HCT116 (cell line): Measurements from ENCODE around the gene RPL10. TPM values are rescaled to one million over a fixed set of nuclear protein-coding genes. Genes with fewer than 3 reads are reported as not detected.
A peak's percentile ranks its signal among the peaks of the same experiment; 100 is the strongest.

ENCODE experiments used
- ATAC-seq: fragments of 200-7000 bp; cut with Tn5 transposase; 2 replicates; pipeline ENCODE4 v1.9.1; 2020; ENCODE audit warnings: mild to moderate bottlenecking, moderate library complexity
- Bru-seq: library from RNA; stranded (reverse); fragments of 400-500 nt; gene quantifications from one replicate; lab custom pipeline; 2021; lab: Mats Ljungman, UMichigan
- BruChase-seq, 2 experiments: library from RNA; stranded (reverse); fragments of 400-500 nt; gene quantifications; one replicate each; lab custom pipeline; 2021; lab: Mats Ljungman, UMichigan
- BruUV-seq: library from RNA; stranded (reverse); fragments of 400-500 nt; replicated peaks from 2 replicates; lab custom pipeline; 2021; lab: Mats Ljungman, UMichigan
- CTCF ChIA-PET: fragments of 300-600 bp; sonication (Branson Sonifier 250); formaldehyde crosslinking; loops from one replicate; lab custom pipeline; 2021; ENCODE audit warnings: antibody characterized with exemption; lab: Charles Lee
- POLR2A ChIA-PET: fragments of 300-600, 350-600 bp; sonication (Branson Sonifier 250); formaldehyde crosslinking; loops from one replicate; lab custom pipeline; 2021; ENCODE audit warnings: antibody characterized with exemption; lab: Charles Lee
- RAD21 ChIA-PET, 2 experiments: fragments of 300-600 bp; sonication (Branson Sonifier 250); formaldehyde crosslinking; loops; one replicate each; lab custom pipeline; 2023; ENCODE audit warnings: low total read pairs in 2 of 2; ENCODE audit not compliant: uncharacterized antibody in 2 of 2, unreplicated experiment in 2 of 2, low non-redundant PET in 1 of 2; lab: Charles Lee
- DNase-seq: peaks from one replicate; pipeline ENCODE4 v3.0.0-alpha.2; 2010; ENCODE audit warnings: low read depth, low spot score
- H2AFZ ChIP-seq: fragments of 200-600 bp; shearing (Covaris generic), sonication (generic); 2 replicates; pipeline ENCODE4 v1.6.1; 2017; ENCODE audit warnings: low read depth, mixed run types, mixed read lengths, antibody characterized with exemption, low read length; ENCODE audit not compliant: poor library complexity, severe bottlenecking
- H3K27ac ChIP-seq: 2 replicates; pipeline ENCODE4 v1.5.1; 2012; ENCODE audit warnings: low read depth, low read length
- H3K27me3 ChIP-seq: fragments of 200-600 bp; sonication (generic); 2 replicates; pipeline ENCODE4 v1.6.1; 2016; ENCODE audit warnings: mixed run types, low read length, mixed read lengths; ENCODE audit not compliant: insufficient read depth
- H3K36me3 ChIP-seq, 2 experiments: fragments of 200-500 bp in 1 of 2; fragments of 200-600 bp in 1 of 2; sonication (Bioruptor generic) in 1 of 2; sonication (generic) in 1 of 2; 2 replicates each; pipeline versions ENCODE4 v1.5.1 to v1.6.1; 2014 to 2016; ENCODE audit warnings: low read length in 2 of 2, inconsistent platforms in 1 of 2, mixed read lengths in 1 of 2, mixed run types in 1 of 2; ENCODE audit not compliant: insufficient read depth in 2 of 2, control insufficient read depth in 1 of 2
- H3K4me1 ChIP-seq, 2 experiments: fragments of 200-600 bp in 1 of 2; sonication (generic) in 1 of 2; 2 replicates each; pipeline versions ENCODE4 v1.5.1 to v1.6.1; 2012 to 2017; ENCODE audit warnings: low read length in 2 of 2, inconsistent platforms in 1 of 2, mild to moderate bottlenecking in 1 of 2, mixed read lengths in 1 of 2, mixed run types in 1 of 2, moderate library complexity in 1 of 2; ENCODE audit not compliant: insufficient read depth in 2 of 2, control insufficient read depth in 1 of 2
- H3K4me2 ChIP-seq: fragments of 200-600 bp; sonication (generic); 2 replicates; pipeline ENCODE4 v1.6.1; 2017; ENCODE audit warnings: mixed run types, low read length, mixed read lengths
- H3K4me3 ChIP-seq, 2 experiments: fragments of 200-600 bp in 1 of 2; sonication (generic) in 1 of 2; replicated peaks in 1 of 2; 2 replicates each; pipeline ENCODE4 v1.5.1; 2011 to 2016; ENCODE audit warnings: low read length in 2 of 2, control low read depth in 1 of 2, low read depth in 1 of 2, mild to moderate bottlenecking in 1 of 2, mixed read lengths in 1 of 2, mixed run types in 1 of 2
- H3K79me2 ChIP-seq: fragments of 200-600 bp; sonication (generic); 2 replicates; pipeline ENCODE4 v1.6.1; 2017; ENCODE audit warnings: mild to moderate bottlenecking, mixed run types, low read length, moderate library complexity, mixed read lengths; ENCODE audit not compliant: insufficient read depth
- H3K9ac ChIP-seq: fragments of 200-600 bp; sonication (generic); 2 replicates; pipeline ENCODE4 v1.6.1; 2016; ENCODE audit warnings: low read length, mixed read lengths
- H3K9me2 ChIP-seq: fragments of 200-600 bp; sonication (generic), shearing (Covaris generic); 2 replicates; pipeline ENCODE4 v1.6.1; 2017; ENCODE audit warnings: mixed run types, mild to moderate bottlenecking, moderate library complexity; ENCODE audit not compliant: insufficient read depth
- H3K9me3 ChIP-seq, 2 experiments: fragments of 200-500 bp in 1 of 2; fragments of 200-600 bp in 1 of 2; sonication (Bioruptor generic) in 1 of 2; sonication (generic) in 1 of 2; 2 replicates each; pipeline ENCODE4 v1.6.1; 2014 to 2017; ENCODE audit warnings: low read length in 2 of 2, mixed read lengths in 2 of 2, inconsistent platforms in 1 of 2, low read depth in 1 of 2, mild to moderate bottlenecking in 1 of 2, mixed run types in 1 of 2, moderate library complexity in 1 of 2; ENCODE audit not compliant: control insufficient read depth in 1 of 2, insufficient read depth in 1 of 2
- H4K20me1 ChIP-seq: fragments of 200-600 bp; sonication (generic), shearing (Covaris generic); 2 replicates; pipeline ENCODE4 v1.6.1; 2017; ENCODE audit warnings: mixed run types, mild to moderate bottlenecking, moderate library complexity; ENCODE audit not compliant: insufficient read depth
- CBX3 ChIP-seq: IDR thresholded peaks from 2 replicates; pipeline ENCODE4 v1.6.1; 2012; ENCODE audit warnings: low read depth
- EGR1 ChIP-seq: IDR thresholded peaks from 2 replicates; pipeline ENCODE4 v1.6.1; 2012; ENCODE audit warnings: low read depth
- ELF1 ChIP-seq: IDR thresholded peaks from 2 replicates; pipeline ENCODE4 v1.6.1; 2012; ENCODE audit warnings: low read depth, borderline replicate concordance
- EZH2 ChIP-seq: fragments of 200-600 bp; sonication (generic); IDR thresholded peaks from 2 replicates; pipeline ENCODE4 v1.6.1; 2017; ENCODE audit warnings: antibody characterized with exemption, mixed run types
- EZH2phosphoT487 ChIP-seq: fragments of 200-600 bp; IDR thresholded peaks from 2 replicates; pipeline ENCODE4 v1.6.1; 2018; ENCODE audit warnings: antibody characterized with exemption, borderline replicate concordance
- FOSL1 ChIP-seq: IDR thresholded peaks from 2 replicates; pipeline ENCODE4 v1.6.1; 2012; ENCODE audit warnings: low read depth
- JUND ChIP-seq: IDR thresholded peaks from 2 replicates; pipeline ENCODE4 v1.6.1; 2012
- POLR2A ChIP-seq: IDR thresholded peaks from 2 replicates; pipeline ENCODE4 v1.7.0; 2011; ENCODE audit warnings: borderline replicate concordance; ENCODE audit not compliant: insufficient read depth, insufficient read length; ENCODE audit errors: extremely low read depth
- POLR2AphosphoS5 ChIP-seq: IDR thresholded peaks from 2 replicates; pipeline ENCODE4 v1.6.1; 2011; ENCODE audit warnings: mild to moderate bottlenecking, low read depth, low read length, moderate library complexity
- RAD21 ChIP-seq: IDR thresholded peaks from 2 replicates; pipeline ENCODE4 v1.6.1; 2012; ENCODE audit warnings: low read depth, mild to moderate bottlenecking
- SIN3A ChIP-seq: IDR thresholded peaks from 2 replicates; pipeline ENCODE4 v1.6.1; 2012; ENCODE audit warnings: low read depth
- SP1 ChIP-seq: IDR thresholded peaks from 2 replicates; pipeline ENCODE4 v1.6.1; 2012; ENCODE audit warnings: low read depth
- SRF ChIP-seq: IDR thresholded peaks from 2 replicates; pipeline ENCODE4 v1.6.1; 2012; ENCODE audit warnings: low read depth
- TCF7L2 ChIP-seq: IDR thresholded peaks from 2 replicates; pipeline ENCODE4 v1.7.0; 2011; ENCODE audit warnings: borderline replicate concordance, inconsistent platforms; ENCODE audit not compliant: insufficient read depth, insufficient read length; ENCODE audit errors: extremely low read depth
- ZFX ChIP-seq: fragments of 450-650 bp; IDR thresholded peaks from 2 replicates; pipeline ENCODE4 v1.6.1; 2017
- intact Hi-C: fragments of 100-400 bp; cut with micrococcal nuclease; formaldehyde crosslinking; loops from 2 replicates; pipeline ENCODE4 v1.10.0; 2022
- long read RNA-seq: library from polyadenylated mRNA; unstranded; transcript quantifications from one replicate; pipeline ENCODE4 v2.0.0, GENCODE V29; 2021; ENCODE audit not compliant: unreplicated experiment
- polyA plus RNA-seq: library from polyadenylated mRNA; unstranded; fragments of >200 nt; gene quantifications from 2 replicates; pipeline ENCODE4 v1.2.1, GENCODE V29; 2012; ENCODE audit warnings: missing spikeins
- total RNA-seq: library from RNA; stranded (reverse); gene quantifications from one replicate; pipeline ENCODE4 v1.2.1, GENCODE V29; 2021; ENCODE audit not compliant: unreplicated experiment
- TF ChIP-seq, protein P1 (sequence below): IDR thresholded peaks from 2 replicates; pipeline ENCODE4 v1.6.1; 2011; ENCODE audit warnings: mild to moderate bottlenecking, low read length, moderate library complexity; ENCODE audit not compliant: insufficient replicate concordance; ENCODE audit errors: extremely low read depth
- TF ChIP-seq, protein P2 (sequence below): IDR thresholded peaks from 2 replicates; pipeline ENCODE4 v1.6.1; 2012; ENCODE audit warnings: low read depth
- TF ChIP-seq, protein P3 (sequence below): IDR thresholded peaks from 2 replicates; pipeline ENCODE4 v1.6.1; 2012

The RPL10 gene
- 3,069 TPM for total RNA-seq
- 5,638 and 6,597 TPM in 2 replicates for polyA plus RNA-seq
- Bru-seq, nascent RNA, result percentile 100 among the genes with signal in this experiment
- BruChase-seq, experiment 1, labeled RNA remaining after a 6-hour chase, result percentile 100 among the genes with signal in this experiment
- percentile 99 among the genes with signal in this experiment for BruChase-seq, experiment 2, labeled RNA remaining after a 2-hour chase
- long read RNA-seq, transcript RPL10-201 (6 exons, 2,278 nt), result major isoform, 1,094 of 1,227 reads
- long read RNA-seq, transcript RPL10-216 (5 exons, 1,369 nt), result minor isoform, 8 of 1,227 reads
- long read RNA-seq, transcript RPL10-204 (7 exons, 2,318 nt), result minor isoform, 39 of 1,227 reads
- long read RNA-seq, transcript RPL10-207 (7 exons, 657 nt), result minor isoform, 6 of 1,227 reads
- long read RNA-seq, partial matches to known transcripts, result 59 of 1,227 reads
- long read RNA-seq, other reads (novel, unspliced or antisense), result 12 of 1,227 reads

DNA sequence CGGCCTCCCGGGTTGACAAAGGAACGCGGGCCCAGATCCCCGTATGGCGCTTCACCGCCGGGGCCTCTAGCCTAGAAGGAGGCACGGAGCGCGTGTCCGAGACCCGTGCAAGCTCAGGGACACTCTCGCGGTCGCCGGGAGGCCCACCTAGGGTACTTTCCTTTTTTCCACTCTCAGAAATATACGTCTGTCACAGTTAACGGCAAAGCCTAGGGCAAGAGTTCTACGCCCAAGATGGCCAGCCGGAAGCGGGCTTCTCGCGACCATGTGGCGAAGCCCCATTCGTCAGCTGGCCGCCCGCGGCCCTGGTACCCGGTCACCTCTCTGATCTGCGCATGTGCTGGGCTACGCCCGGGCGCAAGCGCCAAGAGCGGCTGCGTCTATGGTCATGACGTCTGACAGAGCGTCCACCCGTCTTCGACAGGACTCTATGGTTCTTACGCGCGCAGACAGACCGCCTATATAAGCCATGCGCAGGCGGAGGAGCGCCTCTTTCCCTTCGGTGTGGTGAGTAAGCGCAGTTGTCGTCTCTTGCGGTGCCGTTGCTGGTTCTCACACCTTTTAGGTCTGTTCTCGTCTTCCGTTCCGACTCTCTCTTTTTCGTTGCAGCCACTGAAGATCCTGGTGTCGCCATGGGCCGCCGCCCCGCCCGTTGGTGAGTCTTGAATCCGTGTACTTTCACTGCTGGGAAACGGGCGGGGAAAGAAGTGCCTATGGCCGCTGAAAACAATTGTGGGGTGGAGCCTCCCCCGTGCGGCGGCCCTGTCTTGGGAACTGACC, at the start of gene RPL10:
Gene RPL10, plus strand, starts transcription at position 490 of the 780 bp plus-strand sequence. Its CDS starts 143 bp downstream, at position 633.
- peak; percentile 93 for DNase-seq
- H3K4me2 ChIP-seq, result peak within 1 kb of the TSS; percentile 85
- no peaks in the 10 kb centered on the region for H4K20me1 ChIP-seq
- peak within 1 kb of the TSS; percentile 92 for H3K27ac ChIP-seq
- intact Hi-C loops, result loop anchor here (10.0 kb wide), 1 partner anchor 423 kb away; the partner anchor contains the start of genes HCFC1 and TMEM187
- ChIA-PET CTCF (interaction anchor here (1.2 kb wide), 1 partner anchor 25 kb away, joined by 6 read pairs; no protein-coding TSS in a partner anchor), POLR2A (interaction anchor here (1.0 to 2.5 kb wide), 7 partner anchors 11 to 93 kb away, joined by 3 to 13 read pairs (median 9); partner anchors contain the start of genes DNASE1L1, SLC10A3 and TAFAZZIN), RAD21 (no interaction called here)
- H3K27me3 ChIP-seq, result no peaks in the 10 kb centered on the region
- BruUV-seq, result no TSS peak
- H3K9me2 ChIP-seq, result no peaks in the 10 kb centered on the region
- ATAC-seq, result peak; percentile 68
- peaks cover 0 to 23% of the 10 kb centered on the region in 2 experiments; a peak in 2 of 4 replicates for H3K4me1 ChIP-seq
- H2AFZ ChIP-seq, result no peak within 1 kb of the TSS
- H3K4me3 ChIP-seq, result peak within 1 kb of the TSS; percentile 84
- peaks cover 19% of the 10 kb centered on the region for H3K79me2 ChIP-seq
- peak within 1 kb of the TSS; percentile 97 for H3K9ac ChIP-seq
- peaks cover 0 to 27% of the 10 kb centered on the region in 2 experiments; a peak in 1 of 4 replicates for H3K36me3 ChIP-seq
- no peaks in the 10 kb centered on the region for H3K9me3 ChIP-seq
- TF ChIP-seq JUND, result no peak
- TF ChIP-seq, protein P1, sequence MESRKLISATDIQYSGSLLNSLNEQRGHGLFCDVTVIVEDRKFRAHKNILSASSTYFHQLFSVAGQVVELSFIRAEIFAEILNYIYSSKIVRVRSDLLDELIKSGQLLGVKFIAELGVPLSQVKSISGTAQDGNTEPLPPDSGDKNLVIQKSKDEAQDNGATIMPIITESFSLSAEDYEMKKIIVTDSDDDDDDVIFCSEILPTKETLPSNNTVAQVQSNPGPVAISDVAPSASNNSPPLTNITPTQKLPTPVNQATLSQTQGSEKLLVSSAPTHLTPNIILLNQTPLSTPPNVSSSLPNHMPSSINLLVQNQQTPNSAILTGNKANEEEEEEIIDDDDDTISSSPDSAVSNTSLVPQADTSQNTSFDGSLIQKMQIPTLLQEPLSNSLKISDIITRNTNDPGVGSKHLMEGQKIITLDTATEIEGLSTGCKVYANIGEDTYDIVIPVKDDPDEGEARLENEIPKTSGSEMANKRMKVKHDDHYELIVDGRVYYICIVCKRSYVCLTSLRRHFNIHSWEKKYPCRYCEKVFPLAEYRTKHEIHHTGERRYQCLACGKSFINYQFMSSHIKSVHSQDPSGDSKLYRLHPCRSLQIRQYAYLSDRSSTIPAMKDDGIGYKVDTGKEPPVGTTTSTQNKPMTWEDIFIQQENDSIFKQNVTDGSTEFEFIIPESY, result peak; percentile 39
- peak; percentile 99 for TF ChIP-seq POLR2AphosphoS5
- TF ChIP-seq TCF7L2, result peak; percentile 16
- TF ChIP-seq SIN3A, result no peak
- TF ChIP-seq ZFX, result peak; percentile 80
- no peak for TF ChIP-seq SP1
- no peak for TF ChIP-seq EZH2
- TF ChIP-seq ELF1, result no peak
- TF ChIP-seq RAD21, result no peak
- TF ChIP-seq, protein P2, sequence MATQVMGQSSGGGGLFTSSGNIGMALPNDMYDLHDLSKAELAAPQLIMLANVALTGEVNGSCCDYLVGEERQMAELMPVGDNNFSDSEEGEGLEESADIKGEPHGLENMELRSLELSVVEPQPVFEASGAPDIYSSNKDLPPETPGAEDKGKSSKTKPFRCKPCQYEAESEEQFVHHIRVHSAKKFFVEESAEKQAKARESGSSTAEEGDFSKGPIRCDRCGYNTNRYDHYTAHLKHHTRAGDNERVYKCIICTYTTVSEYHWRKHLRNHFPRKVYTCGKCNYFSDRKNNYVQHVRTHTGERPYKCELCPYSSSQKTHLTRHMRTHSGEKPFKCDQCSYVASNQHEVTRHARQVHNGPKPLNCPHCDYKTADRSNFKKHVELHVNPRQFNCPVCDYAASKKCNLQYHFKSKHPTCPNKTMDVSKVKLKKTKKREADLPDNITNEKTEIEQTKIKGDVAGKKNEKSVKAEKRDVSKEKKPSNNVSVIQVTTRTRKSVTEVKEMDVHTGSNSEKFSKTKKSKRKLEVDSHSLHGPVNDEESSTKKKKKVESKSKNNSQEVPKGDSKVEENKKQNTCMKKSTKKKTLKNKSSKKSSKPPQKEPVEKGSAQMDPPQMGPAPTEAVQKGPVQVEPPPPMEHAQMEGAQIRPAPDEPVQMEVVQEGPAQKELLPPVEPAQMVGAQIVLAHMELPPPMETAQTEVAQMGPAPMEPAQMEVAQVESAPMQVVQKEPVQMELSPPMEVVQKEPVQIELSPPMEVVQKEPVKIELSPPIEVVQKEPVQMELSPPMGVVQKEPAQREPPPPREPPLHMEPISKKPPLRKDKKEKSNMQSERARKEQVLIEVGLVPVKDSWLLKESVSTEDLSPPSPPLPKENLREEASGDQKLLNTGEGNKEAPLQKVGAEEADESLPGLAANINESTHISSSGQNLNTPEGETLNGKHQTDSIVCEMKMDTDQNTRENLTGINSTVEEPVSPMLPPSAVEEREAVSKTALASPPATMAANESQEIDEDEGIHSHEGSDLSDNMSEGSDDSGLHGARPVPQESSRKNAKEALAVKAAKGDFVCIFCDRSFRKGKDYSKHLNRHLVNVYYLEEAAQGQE, result no peak
- no peak for TF ChIP-seq EZH2phosphoT487
- no peak for TF ChIP-seq SRF
- TF ChIP-seq EGR1, result no peak
- TF ChIP-seq, protein P3, sequence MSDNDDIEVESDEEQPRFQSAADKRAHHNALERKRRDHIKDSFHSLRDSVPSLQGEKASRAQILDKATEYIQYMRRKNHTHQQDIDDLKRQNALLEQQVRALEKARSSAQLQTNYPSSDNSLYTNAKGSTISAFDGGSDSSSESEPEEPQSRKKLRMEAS, result no peak
- no peak for TF ChIP-seq CBX3
- TF ChIP-seq FOSL1, result no peak
- TF ChIP-seq POLR2A, result peak; percentile 98
